GM18867 (cell line): ENCODE results near the gene PDZD2.
"Not testable (repeated sequence)": the region's sequence is repeated elsewhere in the genome, so short reads cannot be mapped to it uniquely, and the experiment has no call there.

Source experiments
- ATAC-seq: cut with Tn5 transposase; IDR thresholded peaks from one replicate; pipeline ENCODE4 v1.9.1; 2021; ENCODE audit warnings: mild to moderate bottlenecking, moderate library complexity; ENCODE audit not compliant: unreplicated experiment

Gene PDZD2

GRCh38 chr5:31954091-31954490 lies 315.2 kb downstream of the PDZD2 start:
- no peak for ATAC-seq

- ATAC-seq: no peak
Observed at GRCh38 chr5:31957151-31957550, 318.2 kb downstream of the PDZD2 start.

- ATAC-seq: no peak
Observed at GRCh38 chr5:31962351-31962751, 323.4 kb downstream of the PDZD2 start.

- ATAC-seq: no peak
Observed at GRCh38 chr5:31962871-31963307, 324.0 kb downstream of the PDZD2 start.

- no peak for ATAC-seq
Observed at GRCh38 chr5:31963358-31964006, 324.6 kb downstream of the PDZD2 start.

- ATAC-seq: no peak
Observed at GRCh38 chr5:31964007-31964360, 325.1 kb downstream of the PDZD2 start.

GRCh38 chr5:31965227-31965626 lies 326.3 kb downstream of the PDZD2 start:
- ATAC-seq: no peak

GRCh38 chr5:31966936-31967335 lies 328.0 kb downstream of the PDZD2 start:
- ATAC-seq: no peak

GRCh38 chr5:31967461-31967860 lies 328.5 kb downstream of the PDZD2 start:
- ATAC-seq: no peak

- ATAC-seq: no peak
Observed at GRCh38 chr5:31972558-31972957, 333.6 kb downstream of the PDZD2 start.

GRCh38 chr5:31975189-31975612 lies 336.3 kb downstream of the PDZD2 start:
- ATAC-seq: not testable (repeated sequence)

- ATAC-seq: no peak
Observed at GRCh38 chr5:31976169-31976568, 337.2 kb downstream of the PDZD2 start.

- ATAC-seq: no peak
Observed at GRCh38 chr5:31981361-31981945, 342.5 kb downstream of the PDZD2 start.

- ATAC-seq: no peak
Observed at GRCh38 chr5:31982027-31982426, 343.1 kb downstream of the PDZD2 start.

- no peak for ATAC-seq
Observed at GRCh38 chr5:31982621-31983020, 343.7 kb downstream of the PDZD2 start.

GRCh38 chr5:31983851-31984250 lies 344.9 kb downstream of the PDZD2 start:
- ATAC-seq: no peak

GRCh38 chr5:31984691-31985090 lies 345.8 kb downstream of the PDZD2 start:
- no peak for ATAC-seq

- no peak for ATAC-seq
Observed at GRCh38 chr5:31986101-31986500, 347.2 kb downstream of the PDZD2 start.

- ATAC-seq: no peak
Observed at GRCh38 chr5:31987985-31988710, 349.2 kb downstream of the PDZD2 start.

- no peak for ATAC-seq
Observed at GRCh38 chr5:31990081-31990650, 351.2 kb downstream of the PDZD2 start.

- no peak for ATAC-seq
Observed at GRCh38 chr5:31990701-31991110, 351.8 kb downstream of the PDZD2 start.

GRCh38 chr5:31992377-31992776 lies 353.4 kb downstream of the PDZD2 start:
- no peak for ATAC-seq
